Eye (tissue), 1 donor: ENCODE measurements around the gene GFRA3.

Source experiments
- DNase-seq: peaks from one replicate; pipeline ENCODE4 v3.0.0-alpha.2; 2015

The GFRA3 gene

GRCh38 chr5:138246334-138246733 is 28.1 kb downstream of the GFRA3 start:
- DNase-seq: no peak

GRCh38 chr5:138245717-138246116 is 28.7 kb downstream of the GFRA3 start:
- DNase-seq: no peak

GRCh38 chr5:138243794-138244193 is 30.6 kb downstream of the GFRA3 start:
- no peak for DNase-seq

- peak; percentile 74 for DNase-seq
Measured at GRCh38 chr5:138241688-138242571, 32.5 kb downstream of the GFRA3 start.

GRCh38 chr5:138240650-138241385 is 33.6 kb downstream of the GFRA3 start:
- DNase-seq: no peak

GRCh38 chr5:138238034-138238433 is 36.4 kb downstream of the GFRA3 start:
- no peak for DNase-seq

GRCh38 chr5:138234651-138235050 is 39.8 kb downstream of the GFRA3 start:
- DNase-seq: no peak

- no peak for DNase-seq
Measured at GRCh38 chr5:138233280-138233679, 41.1 kb downstream of the GFRA3 start.

- no peak for DNase-seq
Measured at GRCh38 chr5:138230981-138231589, 43.3 kb downstream of the GFRA3 start.

- peak; percentile 29 for DNase-seq
Measured at GRCh38 chr5:138230261-138230660, 44.2 kb downstream of the GFRA3 start.

- no peak for DNase-seq
Measured at GRCh38 chr5:138229387-138229786, 45.0 kb downstream of the GFRA3 start.

- no peak for DNase-seq
Measured at GRCh38 chr5:138226910-138227309, 47.5 kb downstream of the GFRA3 start.

- DNase-seq: no peak
Measured at GRCh38 chr5:138224712-138225111, 49.7 kb downstream of the GFRA3 start.

GRCh38 chr5:138223532-138223931 is 50.9 kb downstream of the GFRA3 start:
- DNase-seq: no peak

- DNase-seq: no peak
Measured at GRCh38 chr5:138216799-138217198, 57.6 kb downstream of the GFRA3 start.

GRCh38 chr5:138213161-138214029 is 61.0 kb downstream of the GFRA3 start, which contains the start of gene CDC23:
Gene CDC23, minus strand, starts transcription at chr5:138213323. Its CDS starts 11 bp downstream, at chr5:138213312.
- DNase-seq: peak; percentile 100

- no peak for DNase-seq
Measured at GRCh38 chr5:138212828-138213160, 61.6 kb downstream of the GFRA3 start.

GRCh38 chr5:138210985-138211384 is 63.4 kb downstream of the GFRA3 start:
- DNase-seq: no peak
